HL-60/S4 (cell line): ENCODE measurements around the gene CRYBA1.

Source experiments
- in situ Hi-C: fragments of 300-500 bp; cut with MboI; formaldehyde crosslinking; loops from 2 replicates; pipeline ENCODE4 v1.14.3; 2022; ENCODE audit warnings: low sequenced_read_pairs

Gene CRYBA1

DNA sequence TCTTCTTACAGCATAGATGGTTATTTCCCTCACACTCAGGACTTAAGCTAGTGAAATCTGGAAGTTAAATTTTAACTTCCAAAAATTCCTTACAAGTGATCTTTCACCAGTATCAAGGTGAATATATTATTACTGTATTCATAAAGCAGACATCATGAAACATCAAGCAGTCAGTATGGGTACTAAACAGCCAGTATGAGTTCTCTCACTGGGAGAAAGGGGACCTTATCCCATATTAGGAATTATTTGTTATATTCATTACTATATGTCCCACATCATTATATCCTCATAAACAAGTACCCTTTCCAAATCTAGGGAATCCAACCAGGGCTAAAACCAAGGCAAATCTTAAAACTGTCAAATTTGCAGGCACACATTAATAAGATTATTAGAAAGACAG, 32.0 kb downstream of the CRYBA1 start:
- in situ Hi-C loops, result no loop called here

DNA sequence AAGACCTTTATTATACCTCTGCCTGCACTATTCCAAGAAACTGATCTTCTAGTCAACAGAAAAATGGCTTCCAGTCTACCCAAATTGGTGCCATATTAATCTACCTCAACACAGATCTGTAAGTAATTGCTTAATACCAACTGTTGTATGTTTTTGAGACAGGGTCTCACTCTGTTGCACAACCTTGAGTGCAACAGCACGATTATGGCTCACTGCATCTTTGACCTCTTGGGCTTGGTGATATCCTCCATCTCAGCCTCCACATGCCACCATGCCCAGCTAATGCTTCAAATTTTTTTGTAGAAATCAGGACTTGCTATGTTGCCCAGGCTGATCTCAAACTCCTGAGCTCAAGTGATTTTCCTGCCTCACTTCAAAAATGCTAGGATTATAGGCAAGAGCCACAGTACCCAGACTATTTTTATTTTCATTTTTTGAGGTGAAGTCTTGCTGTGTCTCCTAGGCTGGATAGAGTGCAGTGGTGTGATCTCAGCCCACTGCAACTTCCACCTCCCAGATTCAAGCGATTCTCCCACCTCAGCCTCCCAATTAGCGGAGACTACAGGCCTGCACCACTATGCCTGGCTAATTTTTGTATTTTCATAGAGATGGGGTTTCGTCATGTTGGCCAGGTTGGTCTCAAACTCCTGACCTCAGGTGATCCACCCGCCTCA, 32.9 kb downstream of the CRYBA1 start:
- in situ Hi-C loops, result no loop called here

DNA sequence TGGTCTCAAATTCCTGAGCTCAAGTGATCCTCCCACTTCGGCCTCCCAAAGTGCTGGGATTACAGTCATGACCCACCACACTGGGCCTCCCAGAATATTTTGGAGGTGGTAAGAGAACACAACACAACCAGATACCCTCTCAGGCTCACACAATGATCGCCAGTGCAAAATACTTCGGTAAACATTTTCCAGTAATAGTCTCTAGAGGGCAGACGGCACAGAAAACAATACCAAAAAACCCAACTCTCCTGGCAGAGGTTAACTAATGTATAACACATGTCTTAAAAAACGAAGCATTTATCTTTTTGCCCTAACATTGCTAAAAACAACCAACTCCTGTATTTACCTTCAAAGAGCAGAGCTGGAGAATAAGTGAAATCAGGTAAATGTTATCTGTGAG, 36.8 kb downstream of the CRYBA1 start:
- in situ Hi-C loops, result no loop called here

DNA sequence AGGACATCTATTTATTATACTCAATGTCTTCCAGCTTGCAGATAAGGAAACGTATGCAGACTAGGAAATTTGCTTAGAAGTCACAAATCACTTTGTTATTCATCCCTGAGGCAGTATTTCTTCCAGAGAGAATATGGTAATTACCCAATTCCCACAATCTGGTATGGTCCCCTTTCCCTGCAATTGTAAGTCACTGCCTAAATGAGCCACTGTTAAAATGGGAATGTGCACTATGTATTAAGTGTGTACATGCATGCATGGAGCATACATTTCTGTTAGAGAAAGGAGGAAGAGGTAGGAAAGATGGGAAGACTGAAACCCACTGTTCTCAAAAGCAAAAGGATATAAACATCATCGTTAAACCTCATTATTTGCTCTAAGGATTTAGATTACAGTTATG, 37.3 kb downstream of the CRYBA1 start:
- in situ Hi-C loops, result no loop called here

DNA sequence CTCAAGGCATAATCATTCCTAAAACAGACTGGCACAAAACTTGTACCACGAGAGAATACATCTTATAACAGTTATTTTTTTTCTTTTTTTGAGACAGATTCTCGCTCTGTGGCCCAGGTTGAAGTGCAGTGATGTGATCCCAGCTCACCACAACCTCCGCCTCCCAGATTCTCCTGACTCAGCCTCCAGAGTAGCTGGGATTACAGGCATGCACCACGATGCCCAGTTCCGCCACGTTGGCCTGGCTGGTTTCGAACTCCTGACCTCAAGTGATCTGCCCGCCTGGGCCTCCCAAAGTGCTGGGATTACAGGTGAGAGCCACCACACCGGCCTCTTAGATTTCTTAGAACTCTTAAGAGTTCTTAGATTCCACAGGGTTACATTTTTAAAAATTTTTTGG, 43.2 kb downstream of the CRYBA1 start:
- in situ Hi-C loops, result no loop called here

DNA sequence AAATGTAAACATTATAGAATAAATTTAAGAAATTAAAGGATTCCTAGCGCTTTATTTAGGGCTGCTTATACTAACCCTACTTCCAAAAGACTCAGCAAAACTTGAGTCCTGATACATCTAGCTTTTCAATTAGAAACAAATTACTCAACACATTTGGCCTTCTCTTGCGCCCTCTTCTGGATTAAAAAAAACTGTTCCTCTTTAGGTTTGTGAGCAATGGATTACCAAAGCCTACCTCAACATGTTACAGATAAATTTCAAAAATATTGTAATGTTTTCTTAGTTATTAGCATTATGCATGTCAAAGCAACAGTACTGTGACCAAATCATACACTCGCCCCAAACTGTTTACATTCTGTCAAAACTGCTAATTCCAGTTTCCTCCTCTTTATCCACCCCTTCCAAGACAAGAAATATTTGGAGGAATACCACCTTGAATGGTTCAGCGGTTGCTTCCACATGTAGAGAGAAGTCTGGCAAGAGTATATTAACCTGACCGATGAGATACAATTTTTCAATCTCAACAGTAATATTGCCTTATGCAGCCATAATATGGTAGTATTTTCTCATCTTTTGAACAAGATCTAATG, 44.6 kb downstream of the CRYBA1 start:
- in situ Hi-C loops, result no loop called here

DNA sequence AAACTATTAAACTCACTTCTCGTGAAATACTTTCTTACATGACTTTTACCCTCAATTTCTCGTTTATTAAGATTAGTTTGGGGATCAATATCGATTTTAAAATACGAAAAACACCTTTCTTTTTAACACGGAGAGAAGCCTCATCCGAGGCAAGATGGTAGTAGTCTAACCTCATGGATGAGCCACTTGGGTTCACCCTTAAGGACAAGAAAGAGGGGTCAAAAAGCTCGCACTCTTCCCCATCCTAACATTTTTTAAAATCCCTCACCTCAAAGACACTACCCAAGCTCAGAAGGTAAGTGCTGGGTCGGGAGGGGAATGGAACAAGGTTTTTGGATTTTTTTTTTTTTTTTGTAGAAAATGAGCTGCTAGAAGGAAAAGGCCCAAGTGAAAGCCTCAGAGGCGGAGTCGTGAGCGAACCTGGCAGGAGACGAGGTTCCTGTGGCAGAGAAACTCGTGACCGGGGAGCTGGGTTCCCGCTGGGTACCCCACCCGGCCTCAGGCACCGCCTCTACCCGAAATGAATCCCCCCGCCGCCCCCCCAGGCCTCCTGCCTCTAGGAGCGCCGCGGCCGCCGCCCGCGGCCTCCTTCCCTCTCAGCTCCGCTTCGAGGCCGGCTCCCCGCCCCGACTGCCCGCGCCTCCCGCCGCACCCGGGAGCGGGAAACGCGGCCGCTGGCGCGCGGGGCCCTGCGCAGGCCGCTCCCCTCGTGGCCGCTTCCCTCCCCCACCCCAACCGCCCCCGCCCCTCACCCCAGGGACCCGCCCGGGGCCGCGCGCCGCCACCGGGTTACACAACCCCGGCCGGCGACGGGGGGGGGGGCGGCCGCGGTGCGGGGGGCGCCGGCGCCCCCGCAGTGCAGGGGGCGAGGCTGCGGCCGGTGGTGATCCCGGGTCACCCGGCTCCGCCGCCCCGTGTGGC, 45.7 kb downstream of the CRYBA1 start:
- in situ Hi-C loops, result no loop called here

DNA sequence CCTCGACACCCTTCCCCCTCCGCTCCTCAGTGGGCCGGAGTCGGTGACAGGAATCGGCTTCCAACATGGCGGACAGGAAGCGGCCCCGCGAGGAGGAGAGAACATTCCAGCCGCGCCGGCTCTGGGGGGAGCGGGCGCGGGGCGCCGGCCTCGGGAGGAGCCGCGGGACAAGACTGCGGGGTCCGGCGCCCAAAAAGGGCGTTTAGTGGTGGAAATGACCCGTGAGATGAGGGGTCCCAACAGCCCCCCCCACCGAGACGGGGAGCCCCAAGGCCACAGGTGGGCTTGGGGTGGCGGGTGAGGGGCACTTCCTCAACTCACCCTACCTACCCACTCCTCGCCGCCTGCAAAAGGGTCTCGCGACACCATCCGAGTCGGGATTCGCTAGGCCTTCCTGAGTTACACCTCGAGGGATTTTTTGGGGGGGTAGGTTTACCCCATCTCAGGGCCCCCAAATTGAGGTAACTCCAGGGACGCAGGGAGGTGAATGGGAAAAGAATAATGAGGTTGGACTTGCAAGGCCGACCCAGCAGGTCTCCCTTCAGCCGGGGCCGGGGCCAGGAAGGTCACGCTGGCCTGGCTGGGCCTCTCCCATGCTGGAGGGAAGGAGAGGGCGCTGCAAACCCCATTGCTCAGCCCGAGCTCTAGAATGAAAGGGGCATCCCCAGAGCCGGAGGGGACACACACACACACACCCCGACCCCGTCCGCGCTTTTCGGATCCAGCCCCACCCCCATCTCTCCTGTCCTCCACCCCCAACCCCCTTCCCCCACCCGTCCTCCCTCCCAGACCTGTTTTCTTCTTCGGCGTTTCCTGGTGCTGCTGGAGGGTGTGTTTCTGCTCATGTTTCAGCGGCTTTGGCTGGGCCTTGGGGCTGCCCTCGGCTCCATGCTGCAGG, 46.6 kb downstream of the CRYBA1 start:
- in situ Hi-C loops, result no loop called here

DNA sequence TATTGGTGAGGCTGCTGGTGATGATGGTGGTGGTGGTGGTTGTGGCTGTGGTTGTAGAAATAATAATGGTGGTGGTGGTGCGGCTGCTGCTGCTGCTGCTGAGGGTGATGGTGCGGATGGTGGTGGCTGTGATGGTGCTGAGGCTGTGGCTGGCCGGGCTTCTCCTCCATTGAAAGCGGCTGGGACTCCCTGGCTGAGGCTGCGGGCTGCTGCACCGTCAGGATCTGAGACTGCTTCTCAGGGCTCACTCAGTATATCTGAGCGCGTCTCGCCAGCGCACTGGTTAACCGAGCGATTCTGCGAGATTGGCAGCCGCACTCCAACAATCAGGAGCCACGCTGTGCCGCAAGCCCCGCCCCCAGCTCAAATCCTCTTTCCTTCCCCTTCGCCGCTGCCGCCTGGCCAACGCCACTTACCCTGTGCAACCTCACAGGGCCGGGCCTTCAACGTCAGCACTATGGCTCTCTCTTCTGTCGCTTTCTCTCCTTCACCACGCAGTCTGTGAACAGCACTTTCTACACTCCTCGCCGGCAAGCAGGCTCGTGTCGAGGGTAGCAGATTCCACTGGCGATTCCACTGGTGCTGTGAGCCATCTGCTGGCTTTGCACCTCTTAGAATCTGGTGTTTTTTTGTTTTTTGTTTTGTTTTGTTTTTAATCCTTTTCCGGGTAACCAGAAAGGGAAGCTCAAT, 47.4 kb downstream of the CRYBA1 start, which contains the start of gene NUFIP2:
Gene NUFIP2 (minus strand): TSS at position 259 of the 690 bp plus-strand sequence. CDS start 89 bp downstream, at position 170.
- in situ Hi-C loops, result no loop called here

DNA sequence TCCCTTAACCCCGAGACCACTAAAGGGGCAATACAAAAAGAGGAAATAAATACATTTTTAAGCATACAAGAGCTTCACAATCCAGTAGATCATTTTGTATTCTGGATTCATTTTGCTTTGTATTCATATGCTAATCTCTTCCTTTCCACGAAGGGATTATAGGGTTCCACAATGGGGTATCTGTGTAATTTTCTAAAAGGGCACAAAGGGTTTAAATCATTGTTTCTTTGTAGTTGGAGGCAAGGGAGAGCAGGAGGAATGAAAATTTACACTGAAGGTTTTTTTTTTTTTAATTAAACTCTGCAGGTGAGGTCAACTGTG, 47.9 kb downstream of the CRYBA1 start:
- in situ Hi-C loops, result no loop called here

DNA sequence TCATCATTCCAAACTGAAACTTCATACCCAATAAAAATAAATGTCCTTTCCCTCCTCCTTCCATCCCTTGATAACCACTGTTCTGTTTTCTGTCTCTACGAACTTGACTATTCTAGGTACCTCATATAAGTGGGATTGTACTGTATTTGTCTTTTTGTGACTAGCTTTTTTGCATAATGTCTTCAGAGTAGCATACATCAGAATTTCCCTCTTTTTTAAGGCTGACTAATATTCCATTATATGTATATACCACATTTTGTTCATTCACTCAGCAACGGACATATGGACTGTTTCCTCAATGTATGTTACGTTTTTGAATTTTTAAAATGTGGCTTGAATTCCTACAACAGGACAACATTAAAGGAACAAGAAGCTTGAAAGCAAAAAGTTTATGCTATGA, 48.8 kb downstream of the CRYBA1 start:
- in situ Hi-C loops, result no loop called here

DNA sequence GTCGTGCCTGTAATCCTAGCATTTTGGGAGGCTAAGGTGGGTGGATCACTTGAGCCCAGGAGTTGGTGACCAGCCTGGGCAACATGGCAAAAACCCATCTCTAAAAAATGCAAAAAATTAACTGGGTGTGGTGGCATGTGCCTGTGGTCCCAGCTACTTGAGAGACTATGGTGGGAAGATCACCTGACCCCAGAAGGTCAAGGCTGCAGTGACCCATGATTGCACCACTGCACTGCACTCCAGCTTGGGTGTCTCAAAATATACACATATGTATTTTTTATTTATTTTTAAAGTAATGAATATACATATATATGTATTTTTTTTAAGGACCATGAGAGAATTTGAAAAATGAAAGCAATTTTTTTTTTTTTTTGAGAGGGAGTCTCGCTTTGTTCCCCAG, 52.4 kb downstream of the CRYBA1 start:
- in situ Hi-C loops, result no loop called here

DNA sequence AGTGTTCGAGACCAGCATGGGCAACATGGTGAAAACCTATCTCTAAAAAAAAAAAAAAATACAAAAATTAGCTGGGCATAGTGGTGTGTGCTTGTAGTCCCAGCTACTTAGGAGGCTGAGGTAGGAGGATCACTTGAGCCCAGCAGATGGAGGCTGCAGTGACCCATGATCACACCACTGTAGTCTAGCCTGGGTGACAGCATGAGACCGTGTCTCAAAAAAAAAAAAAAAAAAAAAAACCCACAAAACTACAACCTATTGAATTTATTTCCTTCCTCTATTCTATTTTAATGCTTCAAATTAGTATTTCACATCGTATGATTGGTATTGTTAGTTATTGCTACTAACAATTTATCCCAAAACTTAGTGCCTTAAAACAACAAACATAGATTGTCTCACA, 56.7 kb downstream of the CRYBA1 start:
- in situ Hi-C loops, result no loop called here
